T-helper 1 cell treated with Interleukin-12 subunit alpha and Interleukin-12 subunit beta and Interleukin-4 antibody, amounts not matched to agents 30 μg/mL and 1 μg/mL, for 36 hours (primary cell): ENCODE measurements around the gene RTP5.
"Not testable (repeated sequence)": the region's sequence is repeated elsewhere in the genome, so short reads cannot be mapped to it uniquely, and the experiment has no call there.

Experiments used
- H3K27ac Mint-ChIP-seq: one replicate; pipeline ENCODE4 v1.8.0; 2021; ENCODE audit warnings: mild to moderate bottlenecking, mixed read lengths
- H3K27me3 Mint-ChIP-seq: one replicate; pipeline ENCODE4 v1.8.0; 2021; ENCODE audit warnings: low read depth, mixed read lengths
- H3K36me3 Mint-ChIP-seq: one replicate; pipeline ENCODE4 v1.8.0; 2021; ENCODE audit warnings: low read depth, mixed read lengths
- H3K4me1 Mint-ChIP-seq: one replicate; pipeline ENCODE4 v1.8.0; 2021; ENCODE audit warnings: low read depth, mixed read lengths
- H3K4me3 Mint-ChIP-seq: one replicate; pipeline ENCODE4 v1.8.0; 2021; ENCODE audit warnings: mild to moderate bottlenecking, moderate library complexity, mixed read lengths
- H3K9me3 Mint-ChIP-seq: one replicate; pipeline ENCODE4 v1.8.0; 2021; ENCODE audit warnings: mixed read lengths

The RTP5 gene

DNA sequence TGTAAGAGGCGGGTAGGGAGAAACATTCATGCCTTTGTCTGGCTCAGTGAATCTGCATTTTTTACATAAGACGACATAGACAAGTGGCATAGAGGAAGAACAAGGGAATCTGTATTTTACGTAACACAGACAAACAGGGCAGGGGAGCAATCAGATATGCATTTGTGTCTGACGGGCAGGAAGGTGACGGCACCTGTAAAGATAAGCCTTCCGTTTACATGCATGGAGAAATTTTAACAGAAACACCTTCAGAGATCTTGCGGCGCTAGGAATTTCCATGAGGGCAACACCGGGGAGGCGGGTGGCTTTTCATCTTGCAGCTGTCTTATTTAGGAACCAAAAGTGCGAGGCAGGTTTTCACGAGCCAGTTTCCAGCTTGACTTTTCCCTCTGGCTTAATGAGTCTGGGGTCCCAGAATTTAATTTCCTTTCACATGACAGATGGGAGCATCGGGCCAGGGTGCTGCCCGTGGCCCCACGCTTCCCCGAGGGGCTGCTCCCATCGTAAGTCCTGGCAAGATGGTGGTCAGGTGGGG is 42.6 kb downstream of the RTP5 start:
- Mint-ChIP-seq H3K36me3 (no peaks in the 10 kb centered on the region), H3K4me3 (no peak overlapping the region), H3K27ac (no peak overlapping the region), H3K9me3 (no peaks in the 10 kb centered on the region), H3K4me1 (no peaks in the 10 kb centered on the region), H3K27me3 (peaks cover 3% of the 10 kb centered on the region)

DNA sequence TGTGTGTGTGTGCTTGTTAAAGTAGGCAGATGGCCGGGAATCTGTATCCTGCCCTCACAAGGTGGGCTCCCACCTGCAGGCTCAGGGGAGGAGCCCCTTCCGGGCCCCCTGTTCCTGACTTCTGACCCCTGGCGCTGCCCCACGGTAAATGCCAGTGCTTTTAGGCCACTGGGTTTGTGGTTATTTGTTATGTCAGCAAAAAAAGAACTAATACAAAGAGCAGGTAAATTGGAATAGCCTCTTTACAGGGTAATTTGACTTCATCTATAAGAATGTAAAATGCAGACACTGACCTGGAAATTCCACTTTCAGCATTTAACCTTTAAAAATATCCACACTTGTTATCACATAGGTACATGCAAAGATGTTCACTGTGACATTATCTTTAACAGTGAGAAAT is 44.2 kb downstream of the RTP5 start:
- peaks cover 3% of the 10 kb centered on the region for H3K27me3 Mint-ChIP-seq
- no peaks in the 10 kb centered on the region for H3K36me3 Mint-ChIP-seq
- H3K4me3 Mint-ChIP-seq: no peak overlapping the region
- H3K27ac Mint-ChIP-seq: no peak overlapping the region
- H3K9me3 Mint-ChIP-seq: no peaks in the 10 kb centered on the region
- H3K4me1 Mint-ChIP-seq: no peaks in the 10 kb centered on the region

DNA sequence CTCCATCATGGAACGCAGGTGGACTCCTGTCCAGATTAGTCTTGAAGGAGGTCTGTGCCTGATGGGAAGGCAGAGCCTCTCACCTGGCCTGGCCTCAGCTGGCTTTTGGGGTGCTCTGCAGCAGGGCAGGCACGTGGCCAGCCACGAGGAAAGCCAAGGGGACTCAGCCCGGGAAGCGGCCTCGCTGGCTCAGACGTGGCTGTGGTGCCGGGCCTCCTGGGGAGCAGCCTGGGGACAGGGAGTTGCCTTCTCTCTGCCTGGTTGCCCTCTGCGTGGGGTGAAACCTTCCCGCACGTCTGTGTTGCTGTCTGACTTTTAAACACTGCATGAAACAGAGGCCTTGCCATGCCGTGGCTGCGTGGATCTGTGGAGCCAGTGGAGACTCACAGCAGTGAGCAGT is 45.0 kb downstream of the RTP5 start:
- H3K36me3 Mint-ChIP-seq: no peaks in the 10 kb centered on the region
- no peaks in the 10 kb centered on the region for H3K9me3 Mint-ChIP-seq
- H3K27me3 Mint-ChIP-seq: peaks cover 3% of the 10 kb centered on the region
- H3K27ac Mint-ChIP-seq: no peak overlapping the region
- H3K4me3 Mint-ChIP-seq: no peak overlapping the region
- H3K4me1 Mint-ChIP-seq: no peaks in the 10 kb centered on the region

DNA sequence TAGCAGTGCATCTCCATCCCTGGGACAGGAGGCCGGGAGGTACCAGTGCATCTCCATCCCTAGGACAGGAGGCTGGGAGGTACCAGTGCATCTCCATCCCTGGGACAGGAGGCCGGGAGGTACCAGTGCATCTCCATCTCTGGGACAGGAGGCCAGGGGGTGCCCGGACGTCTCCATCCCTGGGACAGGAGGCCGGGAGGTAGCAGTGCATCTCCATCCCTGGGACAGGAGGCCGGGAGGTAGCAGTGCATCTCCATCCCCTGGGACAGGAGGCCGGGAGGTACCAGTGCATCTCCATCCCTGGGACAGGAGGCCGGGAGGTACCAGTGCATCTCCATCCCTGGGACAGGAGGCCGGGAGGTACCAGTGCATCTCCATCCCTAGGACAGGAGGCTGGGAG is 52.1 kb downstream of the RTP5 start:
- not testable (repeated sequence) for H3K27ac Mint-ChIP-seq, H3K9me3 Mint-ChIP-seq, H3K4me1 Mint-ChIP-seq, H3K4me3 Mint-ChIP-seq, H3K27me3 Mint-ChIP-seq, H3K36me3 Mint-ChIP-seq

DNA sequence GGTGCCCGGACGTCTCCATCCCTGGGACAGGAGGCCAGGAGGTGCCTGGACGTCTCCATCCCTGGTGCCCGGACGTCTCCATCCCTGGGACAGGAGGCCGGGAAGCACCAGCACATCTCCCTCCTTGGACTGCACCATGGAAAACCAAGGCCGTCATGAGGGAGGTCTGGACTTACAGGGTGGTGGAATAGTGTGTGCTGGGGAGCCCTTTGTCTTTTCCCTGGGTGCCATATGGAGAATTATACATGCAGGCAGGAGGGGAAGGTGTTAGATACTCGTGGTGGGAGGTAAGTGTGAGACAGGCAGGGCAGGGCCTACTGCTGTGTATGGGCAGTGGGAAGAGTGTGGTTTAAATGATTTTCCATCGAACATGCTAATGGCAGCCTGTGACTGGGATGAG is 52.9 kb downstream of the RTP5 start:
- Mint-ChIP-seq H3K27ac (no peak overlapping the region), H3K27me3 (no peaks in the 10 kb centered on the region), H3K9me3 (no peaks in the 10 kb centered on the region), H3K4me1 (no peaks in the 10 kb centered on the region), H3K4me3 (no peak overlapping the region), H3K36me3 (no peaks in the 10 kb centered on the region)

DNA sequence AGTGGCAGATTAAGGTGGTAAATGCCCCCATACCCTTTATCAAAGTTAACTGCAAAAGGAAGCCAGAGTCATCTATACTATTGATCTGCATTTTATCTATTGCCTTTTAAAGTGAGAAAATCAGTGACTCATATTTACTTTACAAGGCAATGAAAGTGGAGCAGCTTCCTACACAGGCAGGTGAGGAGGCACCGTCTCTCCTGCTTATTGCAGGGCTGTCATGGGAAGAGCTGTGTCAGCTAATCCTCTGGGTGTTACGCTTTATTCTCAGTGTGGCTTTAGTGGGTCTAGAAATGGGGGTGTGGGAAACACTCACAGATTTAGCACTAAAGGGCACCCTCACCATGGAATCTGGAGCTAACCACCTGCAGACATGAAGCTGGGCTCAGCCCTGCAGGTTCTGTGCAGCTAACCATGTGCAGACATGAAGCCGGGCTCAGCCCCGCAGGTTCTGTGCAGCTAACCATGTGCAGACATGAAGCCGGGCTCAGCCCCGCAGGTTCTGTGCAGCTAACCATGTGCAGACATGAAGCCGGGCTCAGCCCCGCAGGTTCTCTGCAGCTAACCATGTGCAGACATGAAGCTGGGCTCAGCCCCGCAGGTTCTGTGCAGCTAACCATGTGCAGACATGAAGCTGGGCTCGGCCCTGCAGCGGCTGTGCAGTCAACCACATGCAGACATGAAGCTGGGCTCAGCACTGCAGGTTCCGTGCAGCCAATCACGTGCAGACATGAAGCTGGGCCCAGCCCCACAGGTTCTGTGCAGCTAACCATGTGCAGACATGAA is 53.5 kb downstream of the RTP5 start:
- not testable (repeated sequence) for H3K27ac Mint-ChIP-seq, H3K4me3 Mint-ChIP-seq, H3K4me1 Mint-ChIP-seq, H3K36me3 Mint-ChIP-seq, H3K9me3 Mint-ChIP-seq, H3K27me3 Mint-ChIP-seq
